Stimulated activated CD4-positive, alpha-beta T cell treated with anti-CD3 and anti-CD28 coated beads, Interleukin-1b, Interleukin-23, amount 100 ng/mL, for 48 hours (primary cell): ENCODE results near the gene APOBEC2.
"Not testable (repeated sequence)": the region's sequence is repeated elsewhere in the genome, so short reads cannot be mapped to it uniquely, and the experiment has no call there.

Source experiments
- DNase-seq: peaks from one replicate; pipeline ENCODE4 v3.0.0-alpha.2; 2020

APOBEC2 gene

GRCh38 chr6:41053041-41053440 is at the start of gene APOBEC2:
TSS of gene APOBEC2 (plus strand) at chr6:41053202. CDS start at chr6:41053348, 146 bp downstream.
- DNase-seq = no peak

GRCh38 chr6:41006217-41006616 is 46.8 kb upstream of the APOBEC2 start:
- peak; percentile 51 for DNase-seq

- DNase-seq = not testable (repeated sequence)
These were observed 46.0 kb upstream of the APOBEC2 start for GRCh38 chr6:41006980-41007379.

GRCh38 chr6:41008011-41008410 is 45.0 kb upstream of the APOBEC2 start:
- DNase-seq = no peak

GRCh38 chr6:41009669-41010068 is 43.3 kb upstream of the APOBEC2 start:
- DNase-seq = no peak

- no peak for DNase-seq
These were observed 41.3 kb upstream of the APOBEC2 start for GRCh38 chr6:41011673-41012072.

- no peak for DNase-seq
These were observed 39.4 kb upstream of the APOBEC2 start for GRCh38 chr6:41013466-41014153.

GRCh38 chr6:41014780-41015179 is 38.2 kb upstream of the APOBEC2 start:
- DNase-seq = no peak

- not testable (repeated sequence) for DNase-seq
These were observed 37.1 kb upstream of the APOBEC2 start for GRCh38 chr6:41015860-41016259.

- no peak for DNase-seq
These were observed 35.3 kb upstream of the APOBEC2 start for GRCh38 chr6:41017663-41018062.

- no peak for DNase-seq
These were observed 31.2 kb upstream of the APOBEC2 start for GRCh38 chr6:41021832-41022231.

GRCh38 chr6:41022294-41022693 is 30.7 kb upstream of the APOBEC2 start:
- DNase-seq = no peak

GRCh38 chr6:41023114-41023513 is 29.9 kb upstream of the APOBEC2 start:
- DNase-seq = no peak

GRCh38 chr6:41025966-41026530 is 27.0 kb upstream of the APOBEC2 start:
- no peak for DNase-seq

GRCh38 chr6:41027241-41027640 is 25.8 kb upstream of the APOBEC2 start:
- DNase-seq = no peak

GRCh38 chr6:41027799-41028560 is 25.0 kb upstream of the APOBEC2 start:
- DNase-seq = peak; percentile 71

GRCh38 chr6:41028561-41029412 is 24.2 kb upstream of the APOBEC2 start:
- no peak for DNase-seq

- DNase-seq = no peak
These were observed 20.2 kb upstream of the APOBEC2 start for GRCh38 chr6:41032830-41033229.

GRCh38 chr6:41033776-41034175 is 19.2 kb upstream of the APOBEC2 start:
- DNase-seq = no peak

GRCh38 chr6:41036186-41036585 is 16.8 kb upstream of the APOBEC2 start:
- DNase-seq = no peak

- DNase-seq = no peak
These were observed 16.4 kb upstream of the APOBEC2 start for GRCh38 chr6:41036601-41037000.

GRCh38 chr6:41037107-41037900 is 15.7 kb upstream of the APOBEC2 start:
- DNase-seq = no peak
